Neural cell (in vitro differentiated cells): ENCODE measurements around the gene DPYSL4. TPM values are rescaled to one million over a fixed set of nuclear protein-coding genes. Genes with fewer than 3 reads are reported as not detected.

Experiments
- H2AFZ ChIP-seq: fragments of 200-600, 300-800 bp; sonication (generic), shearing (Covaris generic); 2 replicates; pipeline ENCODE4 v1.6.0; 2014; ENCODE audit warnings: low read depth, mild to moderate bottlenecking, antibody characterized with exemption, low read length, moderate library complexity
- H3F3A ChIP-seq: fragments of 200-600 bp; shearing (Covaris generic); 2 replicates; pipeline ENCODE4 v1.6.1; 2016; ENCODE audit warnings: mild to moderate bottlenecking, moderate library complexity, mixed read lengths, antibody characterized with exemption, low read length; ENCODE audit not compliant: insufficient read depth, poor library complexity, severe bottlenecking
- H3K27ac ChIP-seq: fragments of 200-600, 300-800 bp; sonication (generic), shearing (Covaris generic); 2 replicates; pipeline ENCODE4 v1.5.1; 2014; ENCODE audit warnings: mild to moderate bottlenecking, low read length, moderate library complexity
- H3K27me3 ChIP-seq: fragments of 300-800, 200-600 bp; sonication (generic), shearing (Covaris generic); 2 replicates; pipeline ENCODE4 v1.6.0; 2014; ENCODE audit warnings: mild to moderate bottlenecking, low read depth, low read length, moderate library complexity; ENCODE audit not compliant: insufficient read depth
- H3K36me3 ChIP-seq: fragments of 300-800, 200-600 bp; sonication (generic), shearing (Covaris generic); 2 replicates; pipeline ENCODE4 v1.5.1; 2014; ENCODE audit warnings: mild to moderate bottlenecking, antibody characterized with exemption, low read length, moderate library complexity; ENCODE audit not compliant: insufficient read depth
- H3K4me2 ChIP-seq: fragments of 300-800, 200-600 bp; sonication (generic), shearing (Covaris generic); 2 replicates; pipeline ENCODE4 v1.6.0; 2014; ENCODE audit warnings: mild to moderate bottlenecking, low read length
- H3K4me3 ChIP-seq: fragments of 300-800, 200-600 bp; sonication (generic), shearing (Covaris generic); 2 replicates; pipeline ENCODE4 v1.5.1; 2014; ENCODE audit warnings: mild to moderate bottlenecking, low read length, moderate library complexity
- H3K79me2 ChIP-seq: fragments of 200-600 bp; shearing (Covaris generic); replicated peaks from 2 replicates; pipeline ENCODE4 v1.6.0; 2014; ENCODE audit warnings: mild to moderate bottlenecking, low read length, moderate library complexity; ENCODE audit not compliant: insufficient read depth
- H3K9ac ChIP-seq: fragments of 300-800, 200-600 bp; sonication (generic), shearing (Covaris generic); 2 replicates; pipeline ENCODE4 v1.6.1; 2016; ENCODE audit warnings: mild to moderate bottlenecking, low read length, mixed read lengths
- H3K9me2 ChIP-seq: fragments of 200-600 bp; shearing (Covaris generic); 2 replicates; pipeline ENCODE4 v1.6.1; 2016; ENCODE audit warnings: mild to moderate bottlenecking, low read length, mixed read lengths; ENCODE audit not compliant: insufficient read depth
- H3K9me3 ChIP-seq: fragments of 200-600, 300-800 bp; sonication (generic), shearing (Covaris generic); 2 replicates; pipeline ENCODE4 v1.6.1; 2016; ENCODE audit warnings: mild to moderate bottlenecking, mixed run types, low read length, moderate library complexity, mixed read lengths
- H4K20me1 ChIP-seq: fragments of 200-600 bp; shearing (Covaris generic); 2 replicates; pipeline ENCODE4 v1.6.1; 2016; ENCODE audit warnings: mild to moderate bottlenecking, mixed run types; ENCODE audit not compliant: insufficient read depth
- CTCF ChIP-seq: fragments of 450-650 bp; IDR thresholded peaks from 2 replicates; pipeline ENCODE4 v1.5.1; 2014; ENCODE audit warnings: antibody characterized with exemption, mild to moderate bottlenecking, moderate library complexity; ENCODE audit not compliant: poor library complexity, severe bottlenecking
- EP300 ChIP-seq: fragments of 450-650 bp; conservative IDR thresholded peaks from 2 replicates; pipeline ENCODE4 v1.6.1; 2014; ENCODE audit warnings: antibody characterized with exemption, mild to moderate bottlenecking, moderate library complexity; ENCODE audit not compliant: poor library complexity, severe bottlenecking
- EZH2 ChIP-seq: fragments of 200-600, 300-800 bp; shearing (Covaris generic), sonication (generic); IDR thresholded peaks from 2 replicates; pipeline ENCODE4 v1.6.1; 2014; ENCODE audit warnings: antibody characterized with exemption, low read length, borderline replicate concordance, mild to moderate bottlenecking; ENCODE audit not compliant: insufficient read depth, poor library complexity, severe bottlenecking
- MXI1 ChIP-seq: fragments of 450-650 bp; conservative IDR thresholded peaks from 2 replicates; pipeline ENCODE4 v1.6.1; 2014; ENCODE audit warnings: antibody characterized with exemption, mild to moderate bottlenecking; ENCODE audit not compliant: poor library complexity, severe bottlenecking
- POLR2AphosphoS5 ChIP-seq: IDR thresholded peaks from 2 replicates; pipeline ENCODE4 v1.6.1; 2012
- RAD21 ChIP-seq: fragments of 450-650 bp; conservative IDR thresholded peaks from 2 replicates; pipeline ENCODE4 v1.6.1; 2014; ENCODE audit warnings: antibody characterized with exemption, mild to moderate bottlenecking, moderate library complexity
- REST ChIP-seq: IDR thresholded peaks from 2 replicates; pipeline ENCODE4 v1.6.1; 2012; ENCODE audit warnings: borderline replicate concordance
- SMC3 ChIP-seq: fragments of 450-650 bp; conservative IDR thresholded peaks from 2 replicates; pipeline ENCODE4 v1.6.1; 2014; ENCODE audit warnings: antibody characterized with exemption, mild to moderate bottlenecking, moderate library complexity; ENCODE audit not compliant: poor library complexity
- TAF1 ChIP-seq: IDR thresholded peaks from 2 replicates; pipeline ENCODE4 v1.6.1; 2012; ENCODE audit warnings: low read depth
- polyA plus RNA-seq: library from polyadenylated mRNA; depleted of rRNA; stranded (reverse); fragments of >200 nt; gene quantifications from 2 replicates; pipeline ENCODE4 v1.2.3, GENCODE V29; 2014

DPYSL4 gene
- polyA plus RNA-seq, 1 donor from 2014 or later = 116 TPM

GRCh38 chr10:132141526-132142395, 45.0 kb upstream of the DPYSL4 start:
- Histone ChIP-seq H3K9me2 (no peaks in the 10 kb centered on the region), H3F3A (no peaks in the 10 kb centered on the region), H3K27ac (no peak overlapping the region), H3K4me2 (no peak overlapping the region), H4K20me1 (no peaks in the 10 kb centered on the region), H3K9ac (no peak overlapping the region), H3K36me3 (no peaks in the 10 kb centered on the region), H3K79me2 (no peaks in the 10 kb centered on the region), H3K27me3 (no peaks in the 10 kb centered on the region), H3K9me3 (no peaks in the 10 kb centered on the region), H3K4me3 (no peak overlapping the region), H2AFZ (no peak overlapping the region)
- TF ChIP-seq MXI1 (no peak), RAD21 (no peak), POLR2AphosphoS5 (no peak), CTCF (no peak), EP300 (no peak), TAF1 (no peak), EZH2 (no peak), SMC3 (no peak), REST (no peak)

DNA sequence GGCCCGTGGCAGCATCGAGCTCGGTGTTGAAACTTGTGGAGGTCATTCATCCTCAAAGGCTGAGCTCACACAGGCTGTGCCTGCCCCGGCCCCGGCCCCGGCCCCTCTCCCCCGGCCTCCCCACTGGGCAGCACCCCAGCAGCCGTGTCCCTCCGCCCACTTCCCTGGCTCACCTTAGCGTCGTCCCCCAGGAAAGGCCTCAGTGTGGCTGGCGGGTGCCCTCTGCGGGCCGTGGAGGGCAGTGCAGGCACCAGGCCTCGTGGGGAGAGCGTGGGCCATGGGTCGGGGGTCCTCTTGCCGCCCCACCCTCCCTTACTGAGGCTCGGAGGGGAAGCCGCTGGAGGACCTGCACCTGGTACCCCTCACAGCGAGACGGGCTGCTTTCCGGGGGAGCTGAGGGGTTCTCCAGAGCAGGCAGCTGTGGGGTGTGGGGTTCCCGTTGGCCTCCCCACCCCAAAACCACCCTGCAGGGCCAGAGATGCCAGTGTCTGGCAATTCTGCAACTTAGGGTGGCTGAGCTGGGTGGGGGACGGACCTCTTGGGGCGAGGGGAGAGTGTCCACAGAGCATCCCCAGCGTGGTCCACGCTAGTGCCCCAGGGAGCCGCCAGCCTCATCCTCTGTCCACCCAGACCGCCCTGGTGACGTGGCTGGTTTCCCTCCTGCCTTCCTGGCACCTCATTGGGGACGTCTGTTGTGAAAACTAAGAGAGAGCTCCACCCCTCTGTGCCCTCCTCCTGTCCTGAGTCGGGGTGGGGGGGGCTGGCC, 44.2 kb upstream of the DPYSL4 start:
- no peak for TF ChIP-seq EZH2
- peak; percentile 25 for TF ChIP-seq RAD21
- TF ChIP-seq TAF1 = no peak
- no peak for TF ChIP-seq POLR2AphosphoS5
- peak; percentile 29 for TF ChIP-seq SMC3

More for the DNA sequence above, 44.2 kb upstream of the DPYSL4 start:
- no peak overlapping the region for H3K4me3 ChIP-seq
- no peak overlapping the region for H3K4me2 ChIP-seq
- H2AFZ ChIP-seq = no peak overlapping the region
- H3K36me3 ChIP-seq = no peaks in the 10 kb centered on the region
- H3K79me2 ChIP-seq = no peaks in the 10 kb centered on the region
- no peak overlapping the region for H3K9ac ChIP-seq
- H3F3A ChIP-seq = no peaks in the 10 kb centered on the region
- H3K9me3 ChIP-seq = no peaks in the 10 kb centered on the region
- no peak overlapping the region for H3K27ac ChIP-seq
- no peaks in the 10 kb centered on the region for H3K27me3 ChIP-seq
- no peaks in the 10 kb centered on the region for H4K20me1 ChIP-seq
- H3K9me2 ChIP-seq = no peaks in the 10 kb centered on the region
